ENCODE measurements around the gene ATN1. TPM values are rescaled to one million over a fixed set of nuclear protein-coding genes. Genes with fewer than 3 reads are reported as not detected.

The ATN1 gene
- total and polyA plus RNA-seq, 2 of the 4 experiments (the other 2 are of a cell fraction) = 3.4 to 58.7 TPM

DNA sequence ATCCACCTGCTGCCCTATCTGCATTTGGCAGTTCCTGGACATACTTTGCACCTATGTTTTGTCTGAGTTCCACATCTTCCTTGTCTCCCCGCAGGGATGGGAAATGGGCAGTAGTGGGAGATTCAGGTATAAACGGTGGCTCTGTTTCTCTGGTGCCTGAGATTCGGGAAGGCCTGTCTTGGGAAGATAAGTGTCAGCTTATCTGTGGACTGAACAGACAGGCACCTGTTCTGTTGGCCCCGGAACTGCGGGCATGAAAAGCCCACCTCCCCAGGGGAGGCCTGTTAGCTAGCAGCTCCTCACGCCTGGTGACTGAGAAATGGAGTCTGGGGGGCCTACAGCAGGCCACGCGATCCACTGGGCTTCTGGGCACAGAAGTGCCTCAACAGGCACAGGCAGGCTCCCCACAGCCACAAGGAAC, 36.9 kb downstream of the ATN1 start:
- Histone ChIP-seq H2AK9ac (replicated peaks; ENCODE audit: low read depth, low read length, poor library complexity) (peak overlapping the region; percentile 77), H3K79me1 (ENCODE audit: low read depth in 1 of 2, low read length in 2 of 2) (peaks cover 10 to 28% of the 10 kb centered on the region in 2 experiments), H3K14ac (replicated peaks; ENCODE audit: low read depth, low read length) (no peak overlapping the region), H4K5ac (ENCODE audit: low read depth, low read length) (no peak overlapping the region), H4K20me1 (ENCODE audit: insufficient read depth, low read length) (no peaks in the 10 kb centered on the region), H2BK120ac (ENCODE audit: low read depth, low read length) (no peak overlapping the region), H3K9me1 (ENCODE audit: insufficient read depth, low read length) (no peaks in the 10 kb centered on the region), H3K36me3 (ENCODE audit: control insufficient read depth, insufficient read depth, low read length) (peaks cover 38% of the 10 kb centered on the region), H4K91ac (ENCODE audit: insufficient read depth, low read depth, low read length) (no peak overlapping the region), H3K27ac (ENCODE audit: insufficient read depth, low read length) (peak overlapping the region; percentile 33; the same call in 1 of the 2 replicates), H3K23ac (ENCODE audit: low read depth, low read length) (no peak overlapping the region), H3K4ac (ENCODE audit: low read depth, low read length) (no peak overlapping the region), H2BK5ac (ENCODE audit: low read depth, low read length, poor library complexity, severe bottlenecking) (no peak overlapping the region), H2AFZ (replicated peaks; ENCODE audit: low read length, poor library complexity) (peak overlapping the region; percentile 59), H4K8ac (ENCODE audit: low read depth in 2 of 2, low read length in 2 of 2) (peak overlapping the region in 1 of 2 experiments; percentile 23; a peak in 1 of 4 replicates), H2BK20ac (ENCODE audit: low read depth, low read length) (no peak overlapping the region), H3K9ac (ENCODE audit: low read depth, low read length) (no peak overlapping the region), H3K4me2 (ENCODE audit: low read depth, low read length) (no peak overlapping the region), H3K4me3 (ENCODE audit: insufficient read depth, low read depth, low read length) (no peak overlapping the region), H2BK15ac (ENCODE audit: low read depth, low read length) (no peak overlapping the region), H2AK5ac (ENCODE audit: low read depth, low read length) (0 out of 2 replicates have a peak overlapping the region, but pooled peaks have one; percentile 23), H3K56ac (ENCODE audit: extremely low read depth, insufficient read depth, low read length) (no peak overlapping the region), H3K9me3 (ENCODE audit: control insufficient read depth, insufficient read depth, low read length) (no peaks in the 10 kb centered on the region), H3K27me3 (ENCODE audit: control insufficient read depth, insufficient read depth, low read length) (no peaks in the 10 kb centered on the region), H3K18ac (ENCODE audit: low read depth, low read length) (no peak overlapping the region), H3K4me1 (ENCODE audit: control insufficient read depth, insufficient read depth, low read length) (peaks cover 9% of the 10 kb centered on the region)
- ChIA-PET POLR2A (ENCODE audit: unreplicated experiment) (no interaction called here), CTCF (interaction anchor here (0.6 to 1.2 kb wide), 3 partner anchors 39 to 530 kb away, joined by 3 read pairs; no protein-coding TSS in a partner anchor)
- ATAC-seq (ENCODE audit: low read depth) (peak; percentile 2; the same call in 1 of the 2 replicates), DNase-seq (no peak)
- in situ Hi-C loops (cut with MboI; ENCODE audit: low sequenced_read_pairs) (loop anchor here (5.0 kb wide), 1 partner anchor 97 kb away; the partner anchor contains the start of gene TPI1), intact Hi-C loops (cut with micrococcal nuclease) (loop anchor here (1.0 kb wide), 4 partner anchors 20 to 149 kb away; partner anchors contain the start of gene C12orf57), dilution Hi-C loops (cut with HindIII; ENCODE audit: low sequenced_read_pairs, unreplicated experiment) (no loop called here)
- WGBS, 2 experiments (ENCODE audit: extremely low coverage in 2 of 2, insufficient read length in 1 of 2) = 80% methylated on average over 2 of the region's 8 CpGs; no CpG with 5 or more reads in 1 of the 2 experiments
- TF ChIP-seq POLR2A (IDR thresholded peaks at IDR 0.05; ENCODE audit: low read depth, low read length) = no peak
- BruUV-seq (replicated peaks) = no TSS peak

All from IMR-90 (cell line).